ENCODE measurements around the gene KIRREL3.

KIRREL3 gene

DNA sequence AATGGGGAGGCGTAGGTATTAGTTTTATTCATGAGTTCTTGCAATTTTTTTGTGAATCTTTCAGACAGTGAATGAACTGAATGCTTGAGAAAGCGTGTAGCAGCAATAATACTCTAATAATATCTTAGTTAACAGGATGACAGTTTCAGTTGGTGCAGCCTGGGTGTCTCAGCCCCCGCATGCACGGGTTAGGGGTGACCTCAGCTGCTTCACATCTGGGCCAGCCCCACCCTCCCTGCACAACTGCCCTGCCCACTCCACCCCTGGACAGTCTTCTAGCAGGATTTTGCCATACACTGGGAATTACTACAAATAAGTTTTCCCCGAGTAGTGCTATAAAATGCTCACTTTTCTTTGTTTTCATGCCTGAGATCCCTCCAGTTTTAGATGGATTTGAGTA, 561.9 kb downstream of the KIRREL3 start:
- DNase-seq (ENCODE audit: low read depth), result no peak

GRCh38 chr11:126438272-126438671, 562.3 kb downstream of the KIRREL3 start:
- no peak for DNase-seq (ENCODE audit: low read depth)

DNA sequence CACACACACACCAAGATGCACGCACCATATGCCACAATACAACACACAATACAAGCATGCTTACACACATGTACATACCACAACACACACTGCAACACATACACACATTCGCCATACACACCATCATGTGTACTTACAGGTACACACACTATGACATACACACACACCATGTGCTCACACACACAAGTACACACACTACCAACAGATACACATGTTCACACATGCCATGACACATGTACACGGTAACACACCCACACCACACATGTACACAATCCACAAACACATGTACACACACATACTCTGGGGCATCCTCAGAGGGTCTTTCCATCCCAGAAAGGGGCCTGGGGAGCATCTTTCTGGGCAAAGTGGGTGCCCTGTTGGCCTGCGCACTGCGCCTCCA, 562.8 kb downstream of the KIRREL3 start:
- no peak for DNase-seq (ENCODE audit: low read depth)

DNA sequence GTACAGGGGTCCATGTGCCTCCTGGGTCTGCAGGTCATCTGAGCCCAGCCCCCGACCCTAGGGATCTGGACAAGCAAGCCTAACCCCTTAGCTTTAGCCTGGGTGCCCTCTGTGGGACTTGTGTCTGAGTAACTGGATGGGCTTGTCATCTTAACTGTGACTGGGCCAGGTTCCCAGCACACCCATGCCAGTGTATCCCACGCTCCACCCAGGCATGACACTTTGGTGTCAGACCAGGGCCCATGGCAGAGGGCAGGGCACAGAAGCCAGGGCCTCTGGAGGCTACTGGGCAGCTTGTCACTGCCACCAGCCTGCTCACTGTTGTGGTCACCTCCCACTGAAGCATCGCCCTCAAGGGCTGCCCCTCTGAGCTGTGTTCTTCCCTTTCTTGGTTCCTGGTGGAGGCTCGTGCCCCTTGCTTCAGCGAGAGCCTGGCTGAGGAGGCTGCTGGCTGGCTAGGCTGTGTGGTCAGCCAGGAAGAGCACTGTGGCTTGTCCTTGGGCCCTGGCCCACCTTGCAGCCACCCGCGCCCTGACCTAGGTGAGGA, 564.3 kb downstream of the KIRREL3 start:
- no peak for DNase-seq (ENCODE audit: low read depth)

- DNase-seq (ENCODE audit: low read depth), result no peak
These were observed 565.6 kb downstream of the KIRREL3 start for GRCh38 chr11:126434950-126435335.

GRCh38 chr11:126433989-126434949, 566.3 kb downstream of the KIRREL3 start:
- no peak for DNase-seq (ENCODE audit: low read depth)

DNA sequence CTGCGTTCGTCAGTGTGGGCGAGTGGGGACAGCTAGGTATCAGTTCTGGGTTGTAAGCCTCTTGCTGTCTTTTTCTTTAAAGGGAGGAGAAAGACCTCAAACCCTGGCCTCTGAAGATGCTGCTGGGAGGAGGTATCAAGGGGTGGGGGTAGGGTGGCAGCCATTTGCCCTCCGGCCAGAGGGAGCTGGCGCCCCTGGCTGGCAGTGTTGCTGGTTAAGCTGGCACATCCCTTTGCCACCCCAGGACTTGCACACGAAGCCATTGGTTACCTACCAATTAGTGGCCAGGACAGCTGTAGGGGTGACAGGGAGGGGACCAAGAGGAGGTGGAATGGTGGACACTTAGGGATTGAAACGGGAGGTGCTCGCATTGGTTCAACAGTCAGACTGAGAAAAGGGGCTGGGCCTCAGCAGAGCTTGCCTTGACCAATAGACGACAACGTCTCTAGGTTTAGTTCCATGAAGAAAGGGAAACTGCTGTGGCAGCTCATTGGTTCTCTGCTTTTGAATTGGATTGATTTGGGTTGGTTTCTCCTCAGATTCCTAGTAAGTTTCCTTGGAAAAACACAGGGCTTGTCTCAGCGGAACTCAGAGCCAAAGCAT, 567.2 kb downstream of the KIRREL3 start:
- no peak for DNase-seq (ENCODE audit: low read depth)

DNA sequence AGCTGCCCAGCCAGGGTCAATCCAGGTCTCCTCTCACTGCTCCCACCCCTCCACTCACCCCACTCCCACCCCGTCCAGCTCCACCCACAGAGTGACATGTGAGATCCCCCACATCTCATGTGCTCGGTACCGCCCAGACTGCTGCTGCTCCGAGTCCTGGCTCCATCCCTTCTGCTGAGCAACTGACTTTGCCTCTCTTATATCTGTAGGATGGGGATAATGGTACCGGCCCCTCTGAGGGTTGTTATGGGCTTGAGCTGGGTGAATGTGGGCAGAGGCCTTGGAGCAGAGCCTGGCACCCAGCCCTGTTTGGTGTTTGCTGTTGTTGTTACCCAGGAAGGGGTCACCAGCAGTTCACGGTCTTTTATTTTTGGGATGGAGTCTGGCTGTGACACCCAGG, 568.0 kb downstream of the KIRREL3 start:
- no peak for DNase-seq (ENCODE audit: low read depth)

DNA sequence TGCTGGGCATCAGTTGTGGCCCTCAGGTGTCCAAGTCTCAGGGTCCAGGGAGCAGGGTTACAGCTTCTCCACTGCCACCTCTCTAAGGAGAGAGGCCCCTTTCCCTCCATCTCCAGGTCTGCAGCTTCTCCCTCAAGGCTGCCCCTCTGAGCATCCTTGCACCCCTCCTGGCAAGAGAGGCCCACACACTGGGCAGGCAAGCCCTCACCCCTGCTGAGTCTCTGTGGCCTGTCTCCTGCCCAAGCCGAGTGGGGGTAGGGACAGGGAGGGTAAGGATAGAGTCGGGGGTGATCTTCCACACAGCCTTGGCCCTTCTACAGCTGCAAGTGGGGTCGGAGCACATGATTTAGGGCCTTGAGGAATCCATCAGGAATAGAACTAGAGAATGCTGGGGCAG, 568.5 kb downstream of the KIRREL3 start:
- DNase-seq (ENCODE audit: low read depth), result no peak

GRCh38 chr11:126431401-126432064, 569.0 kb downstream of the KIRREL3 start:
- peak; percentile 83 for DNase-seq (ENCODE audit: low read depth)

DNA sequence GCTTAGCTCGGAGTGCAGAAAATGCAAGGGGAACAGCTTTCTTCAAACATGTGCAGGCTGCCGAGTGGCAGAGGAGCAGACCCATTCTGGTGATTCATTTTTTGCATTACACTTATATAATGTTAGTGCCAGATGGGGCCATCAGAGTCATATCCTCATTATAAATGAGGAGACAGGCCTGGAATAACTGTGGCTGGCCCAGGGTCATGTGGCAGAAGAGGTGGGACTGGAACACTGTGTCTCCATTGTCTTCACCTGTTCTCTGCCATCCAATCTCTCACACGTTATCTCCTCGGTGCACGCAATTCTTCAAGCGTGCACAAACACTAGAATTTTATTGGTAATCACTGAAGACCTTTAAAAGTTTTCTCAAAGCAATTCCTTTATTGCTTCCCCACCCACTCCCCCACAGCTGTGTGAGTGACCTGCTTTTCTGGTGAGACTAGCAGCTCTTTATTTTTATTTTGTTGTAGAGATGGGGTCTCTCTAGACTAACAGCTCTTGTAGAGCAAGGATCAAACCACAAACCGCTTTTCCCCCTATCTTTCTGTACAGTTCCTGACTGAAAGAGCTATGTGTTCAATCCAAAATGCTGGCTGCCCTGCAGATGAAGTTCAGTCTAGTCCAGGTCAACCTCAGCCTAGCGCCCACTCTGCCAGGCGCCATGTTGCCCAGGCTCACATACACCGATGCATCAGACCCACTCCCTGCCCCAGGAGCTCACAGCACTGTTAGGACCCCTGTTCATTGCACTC, 569.8 kb downstream of the KIRREL3 start:
- DNase-seq (ENCODE audit: low read depth), result no peak

DNA sequence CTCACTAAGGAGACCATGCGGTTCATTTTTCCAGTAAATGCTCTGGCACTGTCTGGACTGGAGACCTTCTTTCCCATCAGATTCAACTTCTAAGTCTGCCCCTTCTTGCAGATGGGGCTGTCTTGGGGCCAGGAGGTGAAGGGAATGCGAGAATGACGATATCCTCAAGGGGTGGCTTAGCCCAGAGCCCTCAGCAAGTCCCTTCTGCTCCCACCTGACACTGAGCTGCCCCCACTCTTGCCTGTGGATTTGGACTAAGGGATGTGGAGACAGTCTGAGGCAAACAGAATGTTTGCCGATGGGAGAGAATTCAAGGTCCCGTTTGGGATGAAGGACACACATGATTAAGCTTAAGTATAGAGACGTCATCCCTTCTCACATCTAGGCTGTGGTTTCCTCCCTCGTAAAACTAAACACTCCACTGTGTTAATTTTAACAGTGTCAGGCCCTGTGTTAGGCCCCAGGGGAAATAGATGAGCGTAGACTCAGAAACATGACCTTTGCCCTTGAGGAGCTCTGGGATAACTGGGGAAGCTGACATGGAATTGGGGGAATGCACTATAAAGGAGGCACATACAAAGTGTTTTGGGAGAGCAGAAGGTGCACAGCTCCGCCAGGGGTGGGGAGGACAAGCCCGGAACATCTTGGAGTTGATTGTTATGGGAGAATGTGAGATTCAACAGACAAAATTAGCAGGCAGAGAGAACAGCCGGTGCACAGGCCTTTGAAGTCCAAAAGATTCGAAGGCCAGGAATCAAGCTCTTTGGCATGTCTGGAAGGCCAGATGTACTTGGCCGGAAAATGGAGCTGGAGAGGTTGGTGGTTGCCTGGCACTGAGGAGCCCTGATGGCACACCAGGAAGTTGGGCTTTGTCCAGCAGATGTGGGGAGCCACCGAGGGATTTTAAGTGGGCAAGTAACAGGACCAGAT, 573.5 kb downstream of the KIRREL3 start:
- DNase-seq (ENCODE audit: low read depth), result no peak

- no peak for DNase-seq (ENCODE audit: low read depth)
These were observed 574.5 kb downstream of the KIRREL3 start for GRCh38 chr11:126426106-126426505.

- DNase-seq (ENCODE audit: low read depth), result no peak
These were observed 576.0 kb downstream of the KIRREL3 start for GRCh38 chr11:126424471-126425039.

GRCh38 chr11:126423743-126424142, 576.8 kb downstream of the KIRREL3 start:
- no peak for DNase-seq (ENCODE audit: low read depth)

DNA sequence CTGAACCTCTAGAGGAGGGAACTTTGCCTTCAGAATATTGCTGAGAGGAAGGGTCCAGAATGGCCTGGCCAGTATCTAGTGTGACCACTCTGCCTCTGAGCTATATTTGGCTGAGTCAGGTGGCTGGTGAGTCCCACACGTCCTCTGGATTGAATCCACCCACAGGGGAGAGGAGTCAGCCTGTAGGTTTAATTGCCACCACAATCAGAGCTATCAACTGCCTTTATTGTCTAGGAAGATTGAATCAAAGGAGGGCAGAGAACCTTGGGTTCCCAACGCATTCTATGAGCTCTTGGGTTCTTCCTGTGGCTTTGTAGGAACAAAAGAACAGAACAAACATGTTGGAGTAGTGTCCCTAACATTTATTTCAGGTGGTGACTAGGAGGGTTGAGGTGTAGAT, 577.4 kb downstream of the KIRREL3 start:
- DNase-seq (ENCODE audit: low read depth), result no peak

DNA sequence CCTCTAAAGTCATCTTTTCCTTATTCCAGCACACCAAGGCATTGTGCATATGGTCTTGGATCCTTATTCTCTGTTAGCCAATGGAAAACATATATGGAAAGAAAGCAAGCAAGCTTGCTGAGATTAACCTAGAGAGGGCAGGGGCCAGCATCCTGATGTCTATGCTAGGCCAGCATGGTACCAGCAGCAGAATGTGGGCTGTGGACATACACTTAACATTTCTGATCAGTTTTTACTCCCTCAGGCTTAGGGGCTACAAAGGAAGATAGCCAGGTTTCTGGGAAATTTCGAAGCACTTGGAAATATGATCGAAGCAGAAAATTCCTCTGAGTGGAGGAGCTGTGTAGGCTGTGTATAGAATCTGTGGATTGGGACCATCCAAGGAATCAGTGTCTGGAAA, 578.1 kb downstream of the KIRREL3 start:
- DNase-seq (ENCODE audit: low read depth), result no peak

- no peak for DNase-seq (ENCODE audit: low read depth)
These were observed 579.3 kb downstream of the KIRREL3 start for GRCh38 chr11:126421271-126421671.

- no peak for DNase-seq (ENCODE audit: low read depth)
These were observed 579.8 kb downstream of the KIRREL3 start for GRCh38 chr11:126420698-126421256.

Data from amniotic epithelial cell (primary cell).